ENCODE results near the gene ZNF580.

DNA sequence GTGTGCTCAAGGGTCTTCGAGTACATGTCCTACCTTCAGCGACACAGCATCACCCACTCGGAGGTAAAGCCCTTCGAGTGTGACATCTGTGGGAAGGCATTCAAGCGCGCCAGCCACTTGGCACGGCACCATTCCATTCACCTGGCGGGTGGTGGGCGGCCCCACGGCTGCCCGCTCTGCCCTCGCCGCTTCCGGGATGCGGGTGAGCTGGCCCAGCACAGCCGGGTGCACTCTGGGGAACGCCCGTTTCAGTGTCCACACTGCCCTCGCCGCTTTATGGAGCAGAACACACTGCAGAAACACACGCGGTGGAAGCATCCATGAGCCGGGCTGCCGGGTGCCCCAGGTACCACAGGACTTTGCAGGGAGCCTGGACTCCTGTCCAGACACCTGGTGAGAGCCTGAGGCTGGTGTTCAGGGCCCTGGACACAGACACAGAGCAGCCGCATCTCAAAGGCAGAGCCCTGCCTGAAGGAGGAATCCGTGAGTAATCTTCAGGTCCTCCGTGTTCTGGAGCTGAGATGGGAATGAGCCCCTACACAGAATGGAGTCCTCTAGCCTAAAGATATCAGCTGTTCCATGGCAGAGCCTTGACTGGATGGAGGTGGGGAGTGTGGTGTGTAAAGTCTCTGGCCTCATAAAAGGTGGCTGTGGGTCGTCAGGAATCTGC lies 4.2 kb downstream of the ZNF580 start:
- TF ChIP-seq, protein P1, sequence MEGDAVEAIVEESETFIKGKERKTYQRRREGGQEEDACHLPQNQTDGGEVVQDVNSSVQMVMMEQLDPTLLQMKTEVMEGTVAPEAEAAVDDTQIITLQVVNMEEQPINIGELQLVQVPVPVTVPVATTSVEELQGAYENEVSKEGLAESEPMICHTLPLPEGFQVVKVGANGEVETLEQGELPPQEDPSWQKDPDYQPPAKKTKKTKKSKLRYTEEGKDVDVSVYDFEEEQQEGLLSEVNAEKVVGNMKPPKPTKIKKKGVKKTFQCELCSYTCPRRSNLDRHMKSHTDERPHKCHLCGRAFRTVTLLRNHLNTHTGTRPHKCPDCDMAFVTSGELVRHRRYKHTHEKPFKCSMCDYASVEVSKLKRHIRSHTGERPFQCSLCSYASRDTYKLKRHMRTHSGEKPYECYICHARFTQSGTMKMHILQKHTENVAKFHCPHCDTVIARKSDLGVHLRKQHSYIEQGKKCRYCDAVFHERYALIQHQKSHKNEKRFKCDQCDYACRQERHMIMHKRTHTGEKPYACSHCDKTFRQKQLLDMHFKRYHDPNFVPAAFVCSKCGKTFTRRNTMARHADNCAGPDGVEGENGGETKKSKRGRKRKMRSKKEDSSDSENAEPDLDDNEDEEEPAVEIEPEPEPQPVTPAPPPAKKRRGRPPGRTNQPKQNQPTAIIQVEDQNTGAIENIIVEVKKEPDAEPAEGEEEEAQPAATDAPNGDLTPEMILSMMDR (IDR thresholded peaks at IDR 0.05), result no peak
- TF ChIP-seq POLR2A (IDR thresholded peaks at IDR 0.05), result no peak
